IMR-90 (cell line): ENCODE measurements around the gene ERCC5. TPM values are rescaled to one million over a fixed set of nuclear protein-coding genes. Genes with fewer than 3 reads are reported as not detected.

ENCODE experiments used
- ATAC-seq: fragments of 200-7000 bp; cut with Tn5 transposase; 2 replicates; pipeline ENCODE4 v1.9.1; 2020; ENCODE audit warnings: low read depth, mild to moderate bottlenecking, moderate library complexity
- BruUV-seq: library from RNA; stranded (reverse); fragments of 400-500 nt; replicated peaks from 2 replicates; lab custom pipeline; 2021; lab: Mats Ljungman, UMichigan
- CTCF ChIA-PET: fragments of 300-600 bp; formaldehyde crosslinking; extraction: SDS; loops from one replicate; lab custom pipeline; 2021; ENCODE audit warnings: antibody characterized with exemption; lab: Yijun Ruan, JAX
- POLR2A ChIA-PET: fragments of 300-600 bp; sonication (Branson Sonifier 250); formaldehyde crosslinking; loops from one replicate; lab custom pipeline; 2022; ENCODE audit warnings: antibody characterized with exemption; ENCODE audit not compliant: unreplicated experiment; lab: Charles Lee
- DNase-seq: peaks from one replicate; pipeline ENCODE4 v3.0.0; 2013
- H2AFZ ChIP-seq: replicated peaks from 2 replicates; pipeline ENCODE3; 2013; ENCODE audit warnings: low read length, mild to moderate bottlenecking; ENCODE audit not compliant: poor library complexity
- H2AK5ac ChIP-seq: 2 replicates; pipeline ENCODE4 v1.6.1; 2013; ENCODE audit warnings: low read depth, low read length, inconsistent platforms
- H2AK9ac ChIP-seq: replicated peaks from 2 replicates; pipeline ENCODE3; 2013; ENCODE audit warnings: mild to moderate bottlenecking, low read depth, low read length, moderate library complexity; ENCODE audit not compliant: poor library complexity
- H2BK120ac ChIP-seq: 2 replicates; pipeline ENCODE4 v1.6.1; 2013; ENCODE audit warnings: low read depth, low read length, inconsistent platforms
- H2BK15ac ChIP-seq: 3 replicates; pipeline ENCODE4 v1.6.1; 2013; ENCODE audit warnings: low read depth, low read length, inconsistent platforms
- H2BK20ac ChIP-seq: 2 replicates; pipeline ENCODE4 v1.6.1; 2013; ENCODE audit warnings: low read depth, mild to moderate bottlenecking, inconsistent platforms, low read length, moderate library complexity
- H2BK5ac ChIP-seq: 2 replicates; pipeline ENCODE4 v1.6.1; 2013; ENCODE audit warnings: mild to moderate bottlenecking, low read depth, low read length, inconsistent platforms; ENCODE audit not compliant: poor library complexity, severe bottlenecking
- H3K14ac ChIP-seq: replicated peaks from 2 replicates; pipeline ENCODE4 v1.6.1; 2013; ENCODE audit warnings: low read depth, low read length, inconsistent platforms
- H3K18ac ChIP-seq: 2 replicates; pipeline ENCODE4 v1.6.1; 2013; ENCODE audit warnings: low read depth, low read length, control low read depth
- H3K23ac ChIP-seq: 2 replicates; pipeline ENCODE4 v1.6.1; 2013; ENCODE audit warnings: low read depth, low read length, inconsistent platforms
- H3K27ac ChIP-seq: 2 replicates; pipeline ENCODE4 v1.5.1; 2013; ENCODE audit warnings: mild to moderate bottlenecking, control low read depth, low read length; ENCODE audit not compliant: insufficient read depth
- H3K27me3 ChIP-seq: 2 replicates; pipeline ENCODE4 v1.6.1; 2013; ENCODE audit warnings: low read length; ENCODE audit not compliant: control insufficient read depth, insufficient read depth
- H3K36me3 ChIP-seq: 2 replicates; pipeline ENCODE4 v1.6.1; 2013; ENCODE audit warnings: low read length, mixed read lengths; ENCODE audit not compliant: control insufficient read depth, insufficient read depth
- H3K4ac ChIP-seq: 2 replicates; pipeline ENCODE4 v1.6.1; 2013; ENCODE audit warnings: low read depth, low read length, inconsistent platforms
- H3K4me1 ChIP-seq: 2 replicates; pipeline ENCODE4 v1.6.1; 2013; ENCODE audit warnings: low read length, mixed read lengths; ENCODE audit not compliant: control insufficient read depth, insufficient read depth
- H3K4me2 ChIP-seq: 2 replicates; pipeline ENCODE4 v1.6.1; 2013; ENCODE audit warnings: low read depth, mild to moderate bottlenecking, control low read depth, low read length, moderate library complexity
- H3K4me3 ChIP-seq: 2 replicates; pipeline ENCODE4 v1.5.1; 2013; ENCODE audit warnings: low read depth, mild to moderate bottlenecking, control low read depth, low read length, moderate library complexity; ENCODE audit not compliant: insufficient read depth
- H3K56ac ChIP-seq: 2 replicates; pipeline ENCODE4 v1.6.1; 2013; ENCODE audit warnings: low read length, inconsistent platforms; ENCODE audit not compliant: insufficient read depth; ENCODE audit errors: extremely low read depth
- H3K79me1 ChIP-seq, 2 experiments: 2 replicates each; pipeline ENCODE4 v1.6.1; 2013; ENCODE audit warnings: low read length in 2 of 2, inconsistent platforms in 1 of 2, low read depth in 1 of 2
- H3K9ac ChIP-seq: 2 replicates; pipeline ENCODE4 v1.6.1; 2013; ENCODE audit warnings: low read depth, low read length, control low read depth
- H3K9me1 ChIP-seq: 2 replicates; pipeline ENCODE4 v1.6.1; 2013; ENCODE audit warnings: low read length, inconsistent platforms; ENCODE audit not compliant: insufficient read depth
- H3K9me3 ChIP-seq: 2 replicates; pipeline ENCODE4 v1.6.1; 2013; ENCODE audit warnings: low read length; ENCODE audit not compliant: control insufficient read depth, insufficient read depth
- H4K20me1 ChIP-seq: 2 replicates; pipeline ENCODE4 v1.6.1; 2013; ENCODE audit warnings: low read length, inconsistent platforms; ENCODE audit not compliant: insufficient read depth
- H4K5ac ChIP-seq: 2 replicates; pipeline ENCODE4 v1.6.1; 2013; ENCODE audit warnings: mild to moderate bottlenecking, low read depth, low read length, control low read depth
- H4K8ac ChIP-seq, 2 experiments: 2 replicates each; pipeline ENCODE4 v1.6.1; 2013; ENCODE audit warnings: low read depth in 2 of 2, low read length in 2 of 2, control low read depth in 1 of 2, inconsistent platforms in 1 of 2
- H4K91ac ChIP-seq: 2 replicates; pipeline ENCODE4 v1.6.1; 2013; ENCODE audit warnings: low read depth, low read length, inconsistent platforms; ENCODE audit not compliant: insufficient read depth
- BHLHE40 ChIP-seq: fragments of 150-350 bp; IDR thresholded peaks from 2 replicates; pipeline ENCODE4 v1.6.1; 2016; ENCODE audit warnings: mild to moderate bottlenecking, low read depth, low read length
- CEBPB ChIP-seq: IDR thresholded peaks from 2 replicates; pipeline ENCODE4 v1.6.1; 2012; ENCODE audit warnings: low read depth, low read length, improper control_type of control experiment
- CHD1 ChIP-seq: IDR thresholded peaks from 2 replicates; pipeline ENCODE4 v1.6.1; 2012; ENCODE audit warnings: low read depth, low read length, improper control_type of control experiment
- FOS ChIP-seq: fragments of 150-350 bp; IDR thresholded peaks from 2 replicates; pipeline ENCODE4 v1.6.1; 2016; ENCODE audit warnings: low read depth, low read length
- MAFK ChIP-seq: IDR thresholded peaks from 2 replicates; pipeline ENCODE4 v1.6.1; 2012; ENCODE audit warnings: low read depth, low read length, improper control_type of control experiment
- MXI1 ChIP-seq: IDR thresholded peaks from 2 replicates; pipeline ENCODE4 v1.6.1; 2012; ENCODE audit warnings: low read depth, mild to moderate bottlenecking, low read length, moderate library complexity, borderline replicate concordance
- NFE2L2 ChIP-seq: fragments of 150-350 bp; IDR thresholded peaks from 2 replicates; pipeline ENCODE4 v1.6.1; 2016; ENCODE audit warnings: low read depth, mild to moderate bottlenecking, low read length
- POLR2A ChIP-seq: IDR thresholded peaks from 2 replicates; pipeline ENCODE4 v1.6.1; 2012; ENCODE audit warnings: mild to moderate bottlenecking, low read depth, low read length
- RAD21 ChIP-seq: IDR thresholded peaks from 2 replicates; pipeline ENCODE4 v1.6.1; 2012; ENCODE audit warnings: low read length, improper control_type of control experiment
- RCOR1 ChIP-seq: IDR thresholded peaks from 2 replicates; pipeline ENCODE4 v1.6.1; 2012; ENCODE audit warnings: mild to moderate bottlenecking, low read length, improper control_type of control experiment; ENCODE audit not compliant: insufficient replicate concordance
- WGBS, 2 experiments: methylation state at CpG; one replicate each; pipeline versions ENCODE4 v1.1.5 to v1.1.7; 2013; ENCODE audit warnings: missing lambda C conversion rate in 2 of 2; ENCODE audit not compliant: insufficient read length in 1 of 2; ENCODE audit errors: extremely low coverage in 2 of 2; 5-methylcytosine and 5-hydroxymethylcytosine counted together
- dilution Hi-C: fragments of 300-500 bp; cut with HindIII; formaldehyde crosslinking; loops from one replicate; pipeline ENCODE4 v1.14.3; 2018; ENCODE audit warnings: low sequenced_read_pairs; ENCODE audit not compliant: unreplicated experiment
- in situ Hi-C: fragments of 300-500 bp; cut with MboI; formaldehyde crosslinking; loops from 3 replicates; pipeline ENCODE4 v1.14.3; 2019; ENCODE audit warnings: low sequenced_read_pairs, inconsistent platforms, mixed read lengths
- intact Hi-C: fragments of 100-400 bp; cut with micrococcal nuclease; formaldehyde crosslinking; loops from 2 replicates; pipeline ENCODE4 v1.10.0; 2022
- polyA plus RNA-seq, 3 experiments: library from polyadenylated mRNA; depleted of rRNA; stranded (reverse); fragments of >200 nt; gene quantifications; 2 replicates each; pipeline ENCODE4 v1.2.3, GENCODE V29; 2012; ENCODE audit warnings: low replicate concordance in 1 of 3
- total RNA-seq: library from RNA; depleted of rRNA; stranded (reverse); fragments of >200 nt; gene quantifications from 2 replicates; pipeline ENCODE4 v1.2.3, GENCODE V29; 2012
- TF ChIP-seq, protein P1 (sequence below): conservative IDR thresholded peaks from 2 replicates; pipeline ENCODE4 v1.5.1; 2012; ENCODE audit warnings: mild to moderate bottlenecking, low read depth, low read length, improper control_type of control experiment
- TF ChIP-seq, protein P2 (sequence below): fragments of 150-350 bp; IDR thresholded peaks from 2 replicates; pipeline ENCODE4 v1.6.1; 2016; ENCODE audit warnings: low read depth, mild to moderate bottlenecking, low read length, moderate library complexity, borderline replicate concordance
- TF ChIP-seq, protein P3 (sequence below): fragments of 150-350 bp; IDR thresholded peaks from 2 replicates; pipeline ENCODE4 v1.6.1; 2017; ENCODE audit warnings: mild to moderate bottlenecking, antibody characterized with exemption, low read length, low read depth

Gene ERCC5
- total and polyA plus RNA-seq, 2 of the 4 experiments (the other 2 are of a cell fraction) = 29.7 to 34.4 TPM

DNA sequence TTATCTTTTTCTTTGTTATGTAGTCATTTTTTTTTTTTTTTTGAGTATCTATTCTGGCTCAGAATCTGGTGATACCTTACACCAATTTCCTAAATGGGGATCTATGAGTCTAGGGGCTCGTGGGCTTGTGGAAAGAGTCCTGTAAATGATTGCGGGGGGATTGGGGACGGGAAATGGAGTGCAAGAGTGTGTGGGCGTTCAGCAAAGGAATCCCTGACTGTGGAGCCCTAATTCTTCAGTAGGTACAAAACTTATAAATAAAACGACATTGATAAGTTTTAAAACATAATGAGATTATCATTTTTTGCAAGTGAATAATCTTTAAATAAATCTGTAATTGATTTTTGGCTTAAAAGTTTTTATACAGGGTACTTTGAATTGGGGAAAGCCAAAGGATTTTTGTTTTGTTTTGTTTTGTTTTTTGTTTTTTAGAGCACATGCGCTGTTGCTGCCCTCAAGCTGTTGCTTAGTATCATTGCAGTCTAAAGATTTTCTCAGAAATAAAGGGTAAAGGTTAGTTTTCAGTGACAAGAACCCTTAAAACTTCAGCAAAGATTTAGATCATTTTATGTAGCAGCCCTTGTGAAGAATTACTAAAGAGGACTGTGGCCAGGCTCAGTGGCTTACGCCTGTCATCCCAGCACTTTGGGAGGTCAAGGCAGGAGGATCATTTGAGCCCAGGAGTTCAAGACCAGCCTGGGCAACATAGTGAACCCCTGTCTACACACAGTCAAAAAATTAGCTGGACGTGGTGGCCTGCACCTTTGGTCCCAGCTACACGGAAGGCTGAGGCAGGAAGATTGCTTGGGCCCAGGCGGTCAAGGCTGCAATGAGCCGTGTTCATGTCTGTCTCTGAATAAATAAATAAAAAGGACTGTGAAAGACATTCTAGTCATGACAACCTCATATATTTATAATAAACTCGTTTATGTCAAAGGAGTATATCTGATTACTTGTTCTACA lies 1.7 kb downstream of the ERCC5 start:
- H4K20me1 ChIP-seq = peaks cover 8% of the 10 kb centered on the region; the same call in 1 of the 2 replicates
- no peak overlapping the region for H3K56ac ChIP-seq
- no peak overlapping the region for H3K18ac ChIP-seq
- H2BK15ac ChIP-seq = no peak overlapping the region
- peaks cover 4% of the 10 kb centered on the region for H3K4me1 ChIP-seq
- no CpG with 5 or more reads among the region's 12 CpGs for WGBS, 2 experiments
- CTCF ChIA-PET = interaction anchor here (0.6 to 1.2 kb wide), 2 partner anchors 250 to 274 kb away, joined by 3 read pairs; no protein-coding TSS in a partner anchor
- H3K14ac ChIP-seq = 0 out of 2 replicates have a peak overlapping the region, but pooled peaks have one; percentile 48
- BruUV-seq = no TSS peak
- H3K9me3 ChIP-seq = no peaks in the 10 kb centered on the region
- in situ Hi-C loops = loop anchor here (5.0 kb wide), 1 partner anchor 250 kb away; the partner anchor contains the start of gene TPP2
- no peak overlapping the region for H2AK9ac ChIP-seq
- peak; percentile 54 for DNase-seq
- peak; percentile 19; the same call in 1 of the 2 replicates for ATAC-seq
- peak overlapping the region; percentile 63 for H3K4me3 ChIP-seq
- peaks cover 10 to 31% of the 10 kb centered on the region in 2 experiments; a peak in 3 of 4 replicates for H3K79me1 ChIP-seq
- H3K4ac ChIP-seq = peak overlapping the region; percentile 64; the same call in 1 of the 2 replicates
- POLR2A ChIA-PET = no interaction called here
- no peak overlapping the region for H4K91ac ChIP-seq
- intact Hi-C loops = loop anchor here (1.0 to 5.0 kb wide), 4 partner anchors 125 to 267 kb away; no protein-coding TSS in a partner anchor
- H2BK20ac ChIP-seq = no peak overlapping the region
- peak overlapping the region; percentile 78 for H3K9ac ChIP-seq
- H2BK5ac ChIP-seq = peak overlapping the region; percentile 72
- H2BK120ac ChIP-seq = no peak overlapping the region
- no peak overlapping the region for H4K8ac ChIP-seq
- no peaks in the 10 kb centered on the region for H3K9me1 ChIP-seq
- H3K27me3 ChIP-seq = no peaks in the 10 kb centered on the region
- peak overlapping the region; percentile 57; the same call in 1 of the 2 replicates for H3K27ac ChIP-seq
- no peak overlapping the region for H2AFZ ChIP-seq
- dilution Hi-C loops = no loop called here
- no peak overlapping the region for H4K5ac ChIP-seq
- H3K4me2 ChIP-seq = peak overlapping the region; percentile 96
- no peak overlapping the region for H2AK5ac ChIP-seq
- H3K23ac ChIP-seq = peak overlapping the region; percentile 85; the same call in 1 of the 2 replicates
- H3K36me3 ChIP-seq = peaks cover 2% of the 10 kb centered on the region; the same call in 1 of the 2 replicates
- peak; percentile 77 for TF ChIP-seq RAD21
- TF ChIP-seq NFE2L2 = no peak
- TF ChIP-seq, protein P1, sequence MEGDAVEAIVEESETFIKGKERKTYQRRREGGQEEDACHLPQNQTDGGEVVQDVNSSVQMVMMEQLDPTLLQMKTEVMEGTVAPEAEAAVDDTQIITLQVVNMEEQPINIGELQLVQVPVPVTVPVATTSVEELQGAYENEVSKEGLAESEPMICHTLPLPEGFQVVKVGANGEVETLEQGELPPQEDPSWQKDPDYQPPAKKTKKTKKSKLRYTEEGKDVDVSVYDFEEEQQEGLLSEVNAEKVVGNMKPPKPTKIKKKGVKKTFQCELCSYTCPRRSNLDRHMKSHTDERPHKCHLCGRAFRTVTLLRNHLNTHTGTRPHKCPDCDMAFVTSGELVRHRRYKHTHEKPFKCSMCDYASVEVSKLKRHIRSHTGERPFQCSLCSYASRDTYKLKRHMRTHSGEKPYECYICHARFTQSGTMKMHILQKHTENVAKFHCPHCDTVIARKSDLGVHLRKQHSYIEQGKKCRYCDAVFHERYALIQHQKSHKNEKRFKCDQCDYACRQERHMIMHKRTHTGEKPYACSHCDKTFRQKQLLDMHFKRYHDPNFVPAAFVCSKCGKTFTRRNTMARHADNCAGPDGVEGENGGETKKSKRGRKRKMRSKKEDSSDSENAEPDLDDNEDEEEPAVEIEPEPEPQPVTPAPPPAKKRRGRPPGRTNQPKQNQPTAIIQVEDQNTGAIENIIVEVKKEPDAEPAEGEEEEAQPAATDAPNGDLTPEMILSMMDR = peak; percentile 81
- no peak for TF ChIP-seq CEBPB
- TF ChIP-seq POLR2A = no peak
- no peak for TF ChIP-seq BHLHE40
- TF ChIP-seq, protein P2, sequence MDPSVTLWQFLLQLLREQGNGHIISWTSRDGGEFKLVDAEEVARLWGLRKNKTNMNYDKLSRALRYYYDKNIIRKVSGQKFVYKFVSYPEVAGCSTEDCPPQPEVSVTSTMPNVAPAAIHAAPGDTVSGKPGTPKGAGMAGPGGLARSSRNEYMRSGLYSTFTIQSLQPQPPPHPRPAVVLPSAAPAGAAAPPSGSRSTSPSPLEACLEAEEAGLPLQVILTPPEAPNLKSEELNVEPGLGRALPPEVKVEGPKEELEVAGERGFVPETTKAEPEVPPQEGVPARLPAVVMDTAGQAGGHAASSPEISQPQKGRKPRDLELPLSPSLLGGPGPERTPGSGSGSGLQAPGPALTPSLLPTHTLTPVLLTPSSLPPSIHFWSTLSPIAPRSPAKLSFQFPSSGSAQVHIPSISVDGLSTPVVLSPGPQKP = no peak
- TF ChIP-seq RCOR1 = no peak
- no peak for TF ChIP-seq CHD1
- no peak for TF ChIP-seq FOS
- no peak for TF ChIP-seq MAFK
- TF ChIP-seq MXI1 = 0 out of 2 replicates have a peak, but pooled peaks have one; percentile 5
- TF ChIP-seq, protein P3, sequence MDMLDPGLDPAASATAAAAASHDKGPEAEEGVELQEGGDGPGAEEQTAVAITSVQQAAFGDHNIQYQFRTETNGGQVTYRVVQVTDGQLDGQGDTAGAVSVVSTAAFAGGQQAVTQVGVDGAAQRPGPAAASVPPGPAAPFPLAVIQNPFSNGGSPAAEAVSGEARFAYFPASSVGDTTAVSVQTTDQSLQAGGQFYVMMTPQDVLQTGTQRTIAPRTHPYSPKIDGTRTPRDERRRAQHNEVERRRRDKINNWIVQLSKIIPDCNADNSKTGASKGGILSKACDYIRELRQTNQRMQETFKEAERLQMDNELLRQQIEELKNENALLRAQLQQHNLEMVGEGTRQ = no peak
